SU-DHL-6 (cell line): Measurements from ENCODE around the gene MYPN.

Experiments used
- H2AFZ ChIP-seq: fragments of 200-600 bp; sonication (generic); 2 replicates; pipeline ENCODE4 v1.6.1; 2014; ENCODE audit warnings: low read depth, mild to moderate bottlenecking, moderate library complexity, mixed read lengths, antibody characterized with exemption, low read length; ENCODE audit not compliant: severe bottlenecking
- H3F3A ChIP-seq: fragments of 200-600 bp; shearing (Covaris generic); 2 replicates; pipeline ENCODE4 v1.6.0; 2016; ENCODE audit warnings: antibody characterized with exemption, mild to moderate bottlenecking; ENCODE audit not compliant: insufficient read depth
- H3K27ac ChIP-seq: fragments of 200-600 bp; sonication (generic); 2 replicates; pipeline ENCODE4 v1.5.1; 2016; ENCODE audit warnings: low read depth, mild to moderate bottlenecking, low read length, moderate library complexity, mixed read lengths
- H3K27me3 ChIP-seq: fragments of 200-600 bp; sonication (generic), shearing (Covaris generic); 2 replicates; pipeline ENCODE4 v1.6.0; 2014; ENCODE audit warnings: mild to moderate bottlenecking, low read length
- H3K36me3 ChIP-seq: fragments of 200-600 bp; sonication (generic); 2 replicates; pipeline ENCODE4 v1.6.1; 2014; ENCODE audit warnings: mild to moderate bottlenecking, low read length, mixed read lengths
- H3K4me2 ChIP-seq: fragments of 300-600, 200-600 bp; shearing (Covaris generic), sonication (generic); 2 replicates; pipeline ENCODE4 v1.6.0; 2014; ENCODE audit warnings: low read length, low read depth, mild to moderate bottlenecking; ENCODE audit not compliant: poor library complexity, severe bottlenecking
- H3K4me3 ChIP-seq: fragments of 200-600 bp; sonication (generic); 2 replicates; pipeline ENCODE4 v1.5.1; 2014; ENCODE audit warnings: antibody characterized with exemption, low read length, mild to moderate bottlenecking, mixed read lengths; ENCODE audit not compliant: insufficient read depth, poor library complexity, severe bottlenecking
- H3K79me2 ChIP-seq: fragments of 200-600 bp; sonication (generic); 2 replicates; pipeline ENCODE4 v1.6.1; 2014; ENCODE audit warnings: mild to moderate bottlenecking, low read length, moderate library complexity; ENCODE audit not compliant: insufficient read depth
- H3K9ac ChIP-seq: fragments of 200-600 bp; sonication (generic); 2 replicates; pipeline ENCODE4 v1.7.0; 2014; ENCODE audit warnings: mild to moderate bottlenecking, low read length
- H3K9me2 ChIP-seq: fragments of 200-600 bp; sonication (generic); replicated peaks from 2 replicates; pipeline ENCODE4 v1.6.1; 2014; ENCODE audit warnings: low read length; ENCODE audit not compliant: insufficient read depth
- H3K9me3 ChIP-seq: fragments of 200-600 bp; sonication (generic); 2 replicates; pipeline ENCODE4 v1.6.1; 2014; ENCODE audit warnings: low read length, mixed read lengths; ENCODE audit not compliant: insufficient read depth
- H4K20me1 ChIP-seq: fragments of 200-600 bp; sonication (generic); 2 replicates; pipeline ENCODE4 v1.6.1; 2014; ENCODE audit warnings: low read depth, mild to moderate bottlenecking, antibody characterized with exemption, low read length, moderate library complexity, mixed read lengths
- EZH2phosphoT487 ChIP-seq: fragments of 200-600 bp; sonication (generic), shearing (Covaris generic); conservative IDR thresholded peaks from 2 replicates; pipeline ENCODE4 v1.6.1; 2018; ENCODE audit warnings: mild to moderate bottlenecking, antibody characterized with exemption, low read length, moderate library complexity, mixed read lengths
- TF ChIP-seq, protein P1 (sequence below): fragments of 200-600 bp; sonication (generic); IDR thresholded peaks from one replicate; pipeline ENCODE4 v1.5.1; 2017; ENCODE audit warnings: antibody characterized with exemption, mild to moderate bottlenecking, low read length, moderate library complexity; ENCODE audit not compliant: insufficient read depth, poor library complexity, severe bottlenecking

MYPN gene

DNA sequence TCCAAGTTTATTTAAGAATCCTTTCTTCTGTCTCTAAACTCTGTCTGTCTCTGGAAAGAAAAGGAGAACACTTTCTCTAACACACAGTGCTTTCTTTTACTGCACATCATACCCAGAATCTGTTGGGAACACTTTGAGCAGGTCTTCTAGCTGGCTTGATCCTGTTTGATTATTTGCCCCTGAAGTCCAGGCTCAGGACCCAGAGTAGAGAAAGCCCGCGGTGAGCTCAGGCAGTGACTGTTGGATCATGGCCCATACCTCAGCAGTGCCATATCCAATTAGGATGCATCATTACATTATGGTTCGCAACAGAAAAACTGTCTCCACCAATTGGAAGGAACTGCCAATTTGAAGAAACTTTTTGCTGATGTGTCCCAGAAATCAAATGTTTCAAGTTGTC is 71.2 kb downstream of the MYPN start:
- no peak overlapping the region for H3K9ac ChIP-seq
- no peaks in the 10 kb centered on the region for H3K79me2 ChIP-seq
- no peaks in the 10 kb centered on the region for H3K36me3 ChIP-seq
- H3K27ac ChIP-seq: no peak overlapping the region
- H3K9me2 ChIP-seq: no peaks in the 10 kb centered on the region
- no peaks in the 10 kb centered on the region for H3K9me3 ChIP-seq
- H4K20me1 ChIP-seq: no peaks in the 10 kb centered on the region
- TF ChIP-seq EZH2phosphoT487: no peak
- TF ChIP-seq, protein P1, sequence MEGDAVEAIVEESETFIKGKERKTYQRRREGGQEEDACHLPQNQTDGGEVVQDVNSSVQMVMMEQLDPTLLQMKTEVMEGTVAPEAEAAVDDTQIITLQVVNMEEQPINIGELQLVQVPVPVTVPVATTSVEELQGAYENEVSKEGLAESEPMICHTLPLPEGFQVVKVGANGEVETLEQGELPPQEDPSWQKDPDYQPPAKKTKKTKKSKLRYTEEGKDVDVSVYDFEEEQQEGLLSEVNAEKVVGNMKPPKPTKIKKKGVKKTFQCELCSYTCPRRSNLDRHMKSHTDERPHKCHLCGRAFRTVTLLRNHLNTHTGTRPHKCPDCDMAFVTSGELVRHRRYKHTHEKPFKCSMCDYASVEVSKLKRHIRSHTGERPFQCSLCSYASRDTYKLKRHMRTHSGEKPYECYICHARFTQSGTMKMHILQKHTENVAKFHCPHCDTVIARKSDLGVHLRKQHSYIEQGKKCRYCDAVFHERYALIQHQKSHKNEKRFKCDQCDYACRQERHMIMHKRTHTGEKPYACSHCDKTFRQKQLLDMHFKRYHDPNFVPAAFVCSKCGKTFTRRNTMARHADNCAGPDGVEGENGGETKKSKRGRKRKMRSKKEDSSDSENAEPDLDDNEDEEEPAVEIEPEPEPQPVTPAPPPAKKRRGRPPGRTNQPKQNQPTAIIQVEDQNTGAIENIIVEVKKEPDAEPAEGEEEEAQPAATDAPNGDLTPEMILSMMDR: no peak
- no peak overlapping the region for H2AFZ ChIP-seq
- no peak overlapping the region for H3K4me3 ChIP-seq
- H3F3A ChIP-seq: no peaks in the 10 kb centered on the region
- H3K27me3 ChIP-seq: no peaks in the 10 kb centered on the region
- H3K4me2 ChIP-seq: no peak overlapping the region

DNA sequence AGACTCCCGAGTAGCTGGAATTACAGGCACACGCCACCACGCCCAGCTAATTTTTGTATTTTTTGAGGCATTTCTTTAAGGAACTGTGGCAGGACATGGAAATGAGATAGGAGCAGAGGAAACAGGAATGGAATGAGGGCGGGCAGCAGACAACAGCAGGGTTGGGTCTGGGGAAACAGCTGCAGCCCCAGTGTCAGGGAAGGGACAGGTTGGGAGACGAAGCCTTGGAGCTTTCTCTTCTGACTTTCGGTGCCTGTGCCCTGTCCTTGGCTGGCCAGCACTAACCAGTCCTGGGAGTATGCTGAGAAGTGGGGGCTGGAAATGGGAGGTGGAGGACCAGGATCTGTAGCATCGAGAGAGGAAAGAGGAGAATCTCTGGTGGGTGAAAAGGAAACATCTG is 75.3 kb downstream of the MYPN start:
- H3K9me3 ChIP-seq: no peaks in the 10 kb centered on the region
- H3F3A ChIP-seq: no peaks in the 10 kb centered on the region
- TF ChIP-seq, protein P1: no peak
- TF ChIP-seq EZH2phosphoT487: no peak
- H3K9me2 ChIP-seq: no peaks in the 10 kb centered on the region
- H3K36me3 ChIP-seq: no peaks in the 10 kb centered on the region
- H3K27ac ChIP-seq: no peak overlapping the region
- no peaks in the 10 kb centered on the region for H4K20me1 ChIP-seq
- H3K4me2 ChIP-seq: no peak overlapping the region
- H3K4me3 ChIP-seq: no peak overlapping the region
- no peak overlapping the region for H2AFZ ChIP-seq
- H3K79me2 ChIP-seq: no peaks in the 10 kb centered on the region
- no peaks in the 10 kb centered on the region for H3K27me3 ChIP-seq
- no peak overlapping the region for H3K9ac ChIP-seq

DNA sequence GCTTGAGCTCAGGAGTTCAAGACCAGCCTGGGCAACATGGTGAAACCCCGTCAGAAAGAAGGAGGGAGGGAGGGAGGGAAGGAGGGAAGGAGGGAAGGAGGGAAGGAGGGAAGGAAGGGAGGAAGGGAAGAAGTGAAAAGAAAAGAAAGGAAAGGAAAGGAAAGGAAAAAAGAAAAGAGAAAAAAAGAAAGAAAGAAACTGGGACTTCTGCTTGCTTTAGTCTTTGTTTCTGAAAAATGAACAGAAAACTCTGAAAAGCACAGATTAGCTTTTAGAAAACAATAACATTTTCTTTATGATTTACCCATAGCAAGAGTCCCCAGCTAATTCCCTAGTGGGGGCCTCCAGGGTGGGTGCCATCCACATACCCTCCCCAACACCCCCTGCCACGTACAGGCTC is 75.8 kb downstream of the MYPN start:
- TF ChIP-seq, protein P1: no peak
- TF ChIP-seq EZH2phosphoT487: no peak
- H3K9me2 ChIP-seq: no peaks in the 10 kb centered on the region
- no peaks in the 10 kb centered on the region for H4K20me1 ChIP-seq

DNA sequence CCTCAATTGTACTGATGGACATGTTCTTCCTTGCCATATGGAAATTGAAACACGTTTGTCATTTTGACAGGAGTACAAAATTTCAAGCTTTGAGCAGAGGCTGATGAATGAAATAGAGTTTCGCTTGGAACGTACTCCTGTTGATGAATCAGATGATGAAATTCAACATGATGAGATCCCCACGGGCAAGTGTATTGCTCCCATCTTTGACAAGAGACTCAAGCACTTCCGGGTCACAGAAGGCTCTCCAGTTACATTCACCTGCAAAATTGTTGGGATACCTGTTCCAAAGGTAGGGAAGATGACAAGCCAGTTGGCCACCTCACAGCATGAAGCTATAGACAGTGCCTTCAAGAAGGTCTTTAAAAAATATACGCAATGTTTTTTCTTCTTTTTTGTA is 79.5 kb downstream of the MYPN start:
- Histone ChIP-seq H2AFZ (peak overlapping the region; percentile 50), H3K4me3 (no peak overlapping the region), H3K9me2 (no peaks in the 10 kb centered on the region), H3K9ac (no peak overlapping the region), H4K20me1 (no peaks in the 10 kb centered on the region), H3K9me3 (no peaks in the 10 kb centered on the region), H3K27ac (no peak overlapping the region), H3K27me3 (no peaks in the 10 kb centered on the region), H3K79me2 (no peaks in the 10 kb centered on the region), H3K4me2 (no peak overlapping the region), H3F3A (no peaks in the 10 kb centered on the region), H3K36me3 (no peaks in the 10 kb centered on the region)
- TF ChIP-seq, protein P1: no peak
- TF ChIP-seq EZH2phosphoT487: no peak

More for the DNA sequence above, 75.8 kb downstream of the MYPN start:
- H3K9ac ChIP-seq: no peak overlapping the region
- H2AFZ ChIP-seq: no peak overlapping the region
- H3K79me2 ChIP-seq: no peaks in the 10 kb centered on the region
- no peaks in the 10 kb centered on the region for H3K36me3 ChIP-seq
- H3F3A ChIP-seq: no peaks in the 10 kb centered on the region
- H3K27me3 ChIP-seq: no peaks in the 10 kb centered on the region
- H3K4me3 ChIP-seq: no peak overlapping the region
- H3K4me2 ChIP-seq: no peak overlapping the region
- no peaks in the 10 kb centered on the region for H3K9me3 ChIP-seq
- H3K27ac ChIP-seq: no peak overlapping the region
